ENCODE results near the gene NDUFB6.

DNA sequence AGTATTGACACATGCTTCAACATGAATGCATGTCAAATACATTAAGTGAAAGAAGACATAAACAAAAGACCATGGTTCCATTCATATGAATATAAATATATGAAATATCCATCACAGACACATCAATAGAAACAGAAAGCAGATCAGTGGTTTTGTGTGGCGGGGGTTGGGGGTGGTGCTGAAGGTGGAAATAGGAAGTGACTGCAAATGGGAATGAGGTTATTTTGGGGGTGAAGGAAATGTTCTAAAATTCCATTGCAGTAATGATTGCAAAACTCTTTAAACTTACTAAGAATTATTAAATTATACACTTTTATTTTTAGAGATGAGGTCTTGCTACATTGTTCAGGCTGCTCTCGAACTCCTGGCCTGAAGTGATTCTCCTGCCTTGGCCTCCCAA, 33.9 kb upstream of the NDUFB6 start:
- TF ChIP-seq, protein P1, sequence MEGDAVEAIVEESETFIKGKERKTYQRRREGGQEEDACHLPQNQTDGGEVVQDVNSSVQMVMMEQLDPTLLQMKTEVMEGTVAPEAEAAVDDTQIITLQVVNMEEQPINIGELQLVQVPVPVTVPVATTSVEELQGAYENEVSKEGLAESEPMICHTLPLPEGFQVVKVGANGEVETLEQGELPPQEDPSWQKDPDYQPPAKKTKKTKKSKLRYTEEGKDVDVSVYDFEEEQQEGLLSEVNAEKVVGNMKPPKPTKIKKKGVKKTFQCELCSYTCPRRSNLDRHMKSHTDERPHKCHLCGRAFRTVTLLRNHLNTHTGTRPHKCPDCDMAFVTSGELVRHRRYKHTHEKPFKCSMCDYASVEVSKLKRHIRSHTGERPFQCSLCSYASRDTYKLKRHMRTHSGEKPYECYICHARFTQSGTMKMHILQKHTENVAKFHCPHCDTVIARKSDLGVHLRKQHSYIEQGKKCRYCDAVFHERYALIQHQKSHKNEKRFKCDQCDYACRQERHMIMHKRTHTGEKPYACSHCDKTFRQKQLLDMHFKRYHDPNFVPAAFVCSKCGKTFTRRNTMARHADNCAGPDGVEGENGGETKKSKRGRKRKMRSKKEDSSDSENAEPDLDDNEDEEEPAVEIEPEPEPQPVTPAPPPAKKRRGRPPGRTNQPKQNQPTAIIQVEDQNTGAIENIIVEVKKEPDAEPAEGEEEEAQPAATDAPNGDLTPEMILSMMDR (conservative IDR thresholded peaks at IDR 0.05): no peak
- no peak for TF ChIP-seq EZH2 (IDR thresholded peaks at IDR 0.05; ENCODE audit: low read depth)

Measured in PC-9 (cell line).